A549 (cell line): ENCODE results near the gene IVD. TPM values are rescaled to one million over a fixed set of nuclear protein-coding genes. Genes with fewer than 3 reads are reported as not detected.
"Not testable (repeated sequence)": the region's sequence is repeated elsewhere in the genome, so short reads cannot be mapped to it uniquely, and the experiment has no call there.

ENCODE experiments used
- ATAC-seq, 2 experiments: fragments of 200-7000 bp in 1 of 2; fragments of >200 bp in 1 of 2; cut with Nextera tagmentation in 1 of 2; cut with Tn5 transposase in 1 of 2; 3 replicates each; pipeline versions ENCODE4 v1.8.0 to v1.9.1; 2018 to 2020; ENCODE audit warnings: mild to moderate bottlenecking in 1 of 2, moderate library complexity in 1 of 2
- CTCF ChIA-PET: fragments of 300-600 bp; sonication (Branson Sonifier 250); formaldehyde crosslinking; extraction: SDS; loops from one replicate; lab custom pipeline; 2021; ENCODE audit warnings: antibody characterized with exemption, inconsistent platforms; lab: Yijun Ruan, JAX
- POLR2A ChIA-PET: fragments of 350-600 bp; formaldehyde crosslinking; extraction: SDS; loops from one replicate; lab custom pipeline; 2021; ENCODE audit warnings: antibody characterized with exemption, inconsistent platforms; lab: Yijun Ruan, JAX
- DNase-seq, 2 experiments: peaks; one replicate each; pipeline versions ENCODE4 v3.0.0 to v3.0.0-alpha.2; 2011 to 2016; ENCODE audit warnings: low read depth in 1 of 2, low spot score in 1 of 2
- FAIRE-seq: peaks from 2 replicates; lab custom pipeline; 2011; peaks lifted over from hg19 to GRCh38; lab: Jason Lieb, UNC
- H3K27ac ChIP-seq, 2 experiments: fragments of >200 bp; sonication (Bioruptor Twin); formaldehyde crosslinking; 3 replicates each; pipeline ENCODE4 v1.5.1; 2016 to 2017
- H3K4me1 ChIP-seq: fragments of >200 bp; sonication (Bioruptor Twin); formaldehyde crosslinking; 3 replicates; pipeline ENCODE4 v1.6.1; 2016
- H3K4me2 ChIP-seq: fragments of >200 bp; sonication (Bioruptor Twin); formaldehyde crosslinking; 3 replicates; pipeline ENCODE4 v1.6.1; 2016
- H3K4me3 ChIP-seq: fragments of >200 bp; sonication (Bioruptor Twin); formaldehyde crosslinking; 3 replicates; pipeline ENCODE4 v1.5.1; 2016
- H3K9me3 ChIP-seq: fragments of >200 bp; sonication (Bioruptor Twin); formaldehyde crosslinking; 3 replicates; pipeline ENCODE4 v1.6.1; 2016
- CBX8 ChIP-seq: fragments of 200-600 bp; sonication (generic); IDR thresholded peaks from 2 replicates; pipeline ENCODE4 v1.6.1; 2016
- CHD2 ChIP-seq: fragments of 150-350 bp; IDR thresholded peaks from 2 replicates; pipeline ENCODE4 v1.6.1; 2014; ENCODE audit warnings: low read length; ENCODE audit not compliant: partially characterized antibody
- FOSB ChIP-seq: fragments of 250-450 bp; sonication (Bioruptor Pico); IDR thresholded peaks from 2 replicates; pipeline ENCODE4 v1.5.0; 2020; ENCODE audit warnings: mild to moderate bottlenecking, moderate library complexity
- FOSL2 ChIP-seq, 2 experiments: fragments of 450-650 bp in 1 of 2; fragments of >200 bp in 1 of 2; sonication (Bioruptor Twin) in 1 of 2; formaldehyde crosslinking; IDR thresholded peaks; 2 replicates each; pipeline versions ENCODE4 v1.5.0 to v1.6.1; 2016 to 2020; ENCODE audit warnings: mild to moderate bottlenecking in 1 of 2, moderate library complexity in 1 of 2
- FOXS1 ChIP-seq: fragments of 250-450 bp; sonication (Bioruptor Pico); IDR thresholded peaks from 2 replicates; pipeline ENCODE4 v1.5.0; 2020; ENCODE audit warnings: mild to moderate bottlenecking, moderate library complexity
- GATA3 ChIP-seq: IDR thresholded peaks from 2 replicates; pipeline ENCODE4 v1.6.1; 2012; ENCODE audit warnings: borderline replicate concordance
- HOXB13 ChIP-seq: fragments of 250-450 bp; sonication (Bioruptor Pico); IDR thresholded peaks from 2 replicates; pipeline ENCODE4 v1.5.0; 2020; ENCODE audit warnings: low read depth, mild to moderate bottlenecking, moderate library complexity
- HOXB5 ChIP-seq: fragments of 250-450 bp; sonication (Bioruptor Pico); IDR thresholded peaks from 2 replicates; pipeline ENCODE4 v1.5.0; 2020; ENCODE audit warnings: mild to moderate bottlenecking, moderate library complexity
- KDM5A ChIP-seq: fragments of 200-600 bp; sonication (generic); IDR thresholded peaks from 2 replicates; pipeline ENCODE4 v1.6.1; 2016; ENCODE audit warnings: antibody characterized with exemption, mild to moderate bottlenecking
- NFE2L2 ChIP-seq: fragments of 150-350 bp; conservative IDR thresholded peaks from 2 replicates; pipeline ENCODE4 v1.6.1; 2014; ENCODE audit warnings: low read length
- RFX5 ChIP-seq: fragments of 450-650 bp; IDR thresholded peaks from 2 replicates; pipeline ENCODE4 v1.7.1; 2014; ENCODE audit warnings: antibody characterized with exemption, mild to moderate bottlenecking, moderate library complexity
- RNF2 ChIP-seq: fragments of 200-600 bp; sonication (generic); IDR thresholded peaks from 2 replicates; pipeline ENCODE4 v1.6.1; 2016; ENCODE audit warnings: low read depth, mild to moderate bottlenecking, antibody characterized with exemption, moderate library complexity, borderline replicate concordance
- ZC3H11A ChIP-seq: fragments of 450-650 bp; IDR thresholded peaks from 2 replicates; pipeline ENCODE4 v1.6.1; 2014; ENCODE audit warnings: antibody characterized with exemption, mild to moderate bottlenecking
- WGBS: methylation state at CpG from one replicate; pipeline ENCODE4 v1.1.6; 2017; ENCODE audit errors: missing lambda C conversion rate; 5-methylcytosine and 5-hydroxymethylcytosine counted together
- polyA plus RNA-seq, 4 experiments: library from polyadenylated mRNA; depleted of rRNA in 3 of 4; stranded (reverse); fragments of >200 nt; fragmentation: RNase III in 1 of 4; extraction: RNeasy Plus Mini Kit Qiagen cat#74134 plus additional on column Dnase treatment in 1 of 4; gene quantifications; 2 replicates in 3 of 4; 3 replicates in 1 of 4; pipeline ENCODE4 v1.2.3, GENCODE V29; 2011 to 2017
- TF ChIP-seq, protein P1 (sequence below): IDR thresholded peaks from 2 replicates; pipeline ENCODE4 v1.6.1; 2012; ENCODE audit warnings: low read depth, borderline replicate concordance
- TF ChIP-seq, protein P2 (sequence below): fragments of >200 bp; sonication (Bioruptor Twin); formaldehyde crosslinking; IDR thresholded peaks from 3 replicates; pipeline ENCODE4 v1.6.1; 2016
- TF ChIP-seq, protein P3 (sequence below): fragments of 200-600 bp; sonication (generic); IDR thresholded peaks from 2 replicates; pipeline ENCODE4 v1.6.1; 2016; ENCODE audit warnings: antibody characterized with exemption, mild to moderate bottlenecking, moderate library complexity

Gene IVD
- polyA plus RNA-seq, 2 of the 4 experiments (the other 2 are of a cell fraction), result 10.2 to 12.4 TPM

- Histone ChIP-seq H3K4me2 (no peak overlapping the region), H3K4me3 (no peak overlapping the region), H3K9me3 (no peaks in the 10 kb centered on the region), H3K27ac (no peak overlapping the region), H3K4me1 (peaks cover 43% of the 10 kb centered on the region)
- WGBS, result 82% methylated on average over 3 of the region's 3 CpGs
- CTCF ChIA-PET, result interaction anchor here (1.2 to 2.4 kb wide), 6 partner anchors 9 to 107 kb away, joined by 3 to 11 read pairs (median 3); partner anchors contain the start of gene BAHD1
- TF ChIP-seq RNF2 (no peak), HOXB13 (CRISPR knock-in tag) (no peak), KDM5A (no peak), FOSL2 (IDR thresholded peaks at IDR 0.05) (no peak), FOSL2 (CRISPR knock-in tag; IDR thresholded peaks at IDR 0.05) (no peak), GATA3 (no peak), NFE2L2 (no peak), FOSB (no peak), HOXB5 (no peak)
- DNase-seq, result no peak
- POLR2A ChIA-PET, result no interaction called here
- FAIRE-seq, result no peak
- no peak for ATAC-seq
Measured at GRCh38 chr15:40451527-40452158, 46.0 kb downstream of the IVD start.

DNA sequence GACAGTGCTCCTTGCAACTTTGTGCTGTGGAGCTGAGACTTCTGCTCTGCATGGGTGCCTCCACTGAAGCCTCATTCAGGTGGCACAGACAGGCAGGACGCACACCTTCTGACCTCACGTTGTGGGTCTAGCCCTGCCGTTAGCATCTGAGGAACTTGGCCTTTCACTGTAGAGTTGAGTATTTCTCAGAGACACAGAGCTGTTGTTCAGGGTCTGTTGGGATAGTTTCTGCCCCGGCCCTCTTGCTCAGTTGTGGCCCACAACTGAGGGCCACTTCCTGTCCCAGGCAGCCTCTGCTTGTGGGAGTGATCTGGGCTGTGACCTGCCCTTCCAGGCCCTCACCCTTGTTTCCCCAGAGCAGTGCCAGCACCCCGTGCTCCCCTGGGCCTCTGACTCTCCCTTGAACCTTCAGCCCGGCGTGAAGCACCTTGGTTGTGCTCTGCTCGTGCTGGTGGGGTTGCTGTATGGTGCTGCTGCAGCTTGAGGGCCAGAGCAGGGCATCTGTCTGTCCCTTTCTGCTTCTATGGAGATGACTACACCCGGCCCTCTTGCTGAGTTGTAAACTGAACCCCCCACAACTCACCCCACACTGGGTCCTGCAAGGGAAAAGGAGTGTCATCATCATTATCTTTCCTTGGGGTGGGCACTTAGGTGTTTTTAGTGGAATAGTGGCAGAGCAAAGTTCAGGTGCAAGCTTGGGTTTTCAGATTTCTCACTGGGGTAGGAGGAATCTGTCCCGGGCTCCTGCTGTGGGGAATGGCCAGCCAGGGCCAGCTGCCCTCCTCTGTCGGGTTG lies 46.9 kb downstream of the IVD start:
- POLR2A ChIA-PET, result no interaction called here
- CTCF ChIA-PET, result interaction anchor here (0.9 to 2.4 kb wide), 6 partner anchors 10 to 108 kb away, joined by 3 to 11 read pairs (median 4); no protein-coding TSS in a partner anchor
- H3K9me3 ChIP-seq, result no peaks in the 10 kb centered on the region
- 80% methylated on average over 10 of the region's 11 CpGs for WGBS
- TF ChIP-seq, protein P1, sequence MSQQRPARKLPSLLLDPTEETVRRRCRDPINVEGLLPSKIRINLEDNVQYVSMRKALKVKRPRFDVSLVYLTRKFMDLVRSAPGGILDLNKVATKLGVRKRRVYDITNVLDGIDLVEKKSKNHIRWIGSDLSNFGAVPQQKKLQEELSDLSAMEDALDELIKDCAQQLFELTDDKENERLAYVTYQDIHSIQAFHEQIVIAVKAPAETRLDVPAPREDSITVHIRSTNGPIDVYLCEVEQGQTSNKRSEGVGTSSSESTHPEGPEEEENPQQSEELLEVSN, result no peak
- TF ChIP-seq FOXS1, result no peak
- TF ChIP-seq, protein P2, sequence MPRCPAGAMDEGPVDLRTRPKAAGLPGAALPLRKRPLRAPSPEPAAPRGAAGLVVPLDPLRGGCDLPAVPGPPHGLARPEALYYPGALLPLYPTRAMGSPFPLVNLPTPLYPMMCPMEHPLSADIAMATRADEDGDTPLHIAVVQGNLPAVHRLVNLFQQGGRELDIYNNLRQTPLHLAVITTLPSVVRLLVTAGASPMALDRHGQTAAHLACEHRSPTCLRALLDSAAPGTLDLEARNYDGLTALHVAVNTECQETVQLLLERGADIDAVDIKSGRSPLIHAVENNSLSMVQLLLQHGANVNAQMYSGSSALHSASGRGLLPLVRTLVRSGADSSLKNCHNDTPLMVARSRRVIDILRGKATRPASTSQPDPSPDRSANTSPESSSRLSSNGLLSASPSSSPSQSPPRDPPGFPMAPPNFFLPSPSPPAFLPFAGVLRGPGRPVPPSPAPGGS, result no peak
- TF ChIP-seq RFX5, result no peak
- no peak for TF ChIP-seq FOSL2 (IDR thresholded peaks at IDR 0.05)
- no peak for TF ChIP-seq FOSL2 (CRISPR knock-in tag; IDR thresholded peaks at IDR 0.05)
- TF ChIP-seq CHD2, result no peak
- no peak for TF ChIP-seq KDM5A
- TF ChIP-seq ZC3H11A, result no peak
- TF ChIP-seq, protein P3, sequence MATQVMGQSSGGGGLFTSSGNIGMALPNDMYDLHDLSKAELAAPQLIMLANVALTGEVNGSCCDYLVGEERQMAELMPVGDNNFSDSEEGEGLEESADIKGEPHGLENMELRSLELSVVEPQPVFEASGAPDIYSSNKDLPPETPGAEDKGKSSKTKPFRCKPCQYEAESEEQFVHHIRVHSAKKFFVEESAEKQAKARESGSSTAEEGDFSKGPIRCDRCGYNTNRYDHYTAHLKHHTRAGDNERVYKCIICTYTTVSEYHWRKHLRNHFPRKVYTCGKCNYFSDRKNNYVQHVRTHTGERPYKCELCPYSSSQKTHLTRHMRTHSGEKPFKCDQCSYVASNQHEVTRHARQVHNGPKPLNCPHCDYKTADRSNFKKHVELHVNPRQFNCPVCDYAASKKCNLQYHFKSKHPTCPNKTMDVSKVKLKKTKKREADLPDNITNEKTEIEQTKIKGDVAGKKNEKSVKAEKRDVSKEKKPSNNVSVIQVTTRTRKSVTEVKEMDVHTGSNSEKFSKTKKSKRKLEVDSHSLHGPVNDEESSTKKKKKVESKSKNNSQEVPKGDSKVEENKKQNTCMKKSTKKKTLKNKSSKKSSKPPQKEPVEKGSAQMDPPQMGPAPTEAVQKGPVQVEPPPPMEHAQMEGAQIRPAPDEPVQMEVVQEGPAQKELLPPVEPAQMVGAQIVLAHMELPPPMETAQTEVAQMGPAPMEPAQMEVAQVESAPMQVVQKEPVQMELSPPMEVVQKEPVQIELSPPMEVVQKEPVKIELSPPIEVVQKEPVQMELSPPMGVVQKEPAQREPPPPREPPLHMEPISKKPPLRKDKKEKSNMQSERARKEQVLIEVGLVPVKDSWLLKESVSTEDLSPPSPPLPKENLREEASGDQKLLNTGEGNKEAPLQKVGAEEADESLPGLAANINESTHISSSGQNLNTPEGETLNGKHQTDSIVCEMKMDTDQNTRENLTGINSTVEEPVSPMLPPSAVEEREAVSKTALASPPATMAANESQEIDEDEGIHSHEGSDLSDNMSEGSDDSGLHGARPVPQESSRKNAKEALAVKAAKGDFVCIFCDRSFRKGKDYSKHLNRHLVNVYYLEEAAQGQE, result no peak
- TF ChIP-seq CBX8, result no peak
- H3K4me3 ChIP-seq, result no peak overlapping the region
- H3K4me1 ChIP-seq, result peaks cover 44% of the 10 kb centered on the region
- no peak overlapping the region for H3K4me2 ChIP-seq
- no peak for DNase-seq
- no peak for FAIRE-seq
- ATAC-seq, result no peak
- H3K27ac ChIP-seq, result no peak overlapping the region

DNA sequence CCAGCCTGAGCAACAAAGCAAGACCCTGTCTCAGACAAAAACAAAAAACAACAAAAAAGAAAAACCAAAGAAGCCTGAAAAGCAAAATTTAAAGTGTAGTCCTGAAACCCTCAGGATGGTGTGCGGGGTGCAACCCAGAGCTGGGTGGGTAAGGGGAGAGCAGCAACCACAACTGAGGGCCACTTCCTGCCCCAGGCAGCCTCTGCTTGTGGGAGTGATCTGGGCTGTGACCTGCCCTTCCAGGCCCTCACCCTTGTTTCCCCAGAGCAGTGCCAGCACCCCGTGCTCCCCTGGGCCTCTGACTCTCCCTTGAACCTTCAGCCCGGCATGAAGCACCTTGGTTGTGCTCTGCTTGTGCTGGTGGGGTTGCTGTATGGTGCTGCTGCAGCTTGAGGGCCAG lies 48.3 kb downstream of the IVD start:
- Histone ChIP-seq H3K27ac (peak overlapping the region in 1 of 2 experiments; percentile 86; a peak in 4 of 6 replicates), H3K4me1 (peaks cover 42% of the 10 kb centered on the region)
- H3K9me3 ChIP-seq, FAIRE-seq, H3K4me3 ChIP-seq, H3K4me2 ChIP-seq, DNase-seq, POLR2A ChIA-PET: not testable (repeated sequence)
- CTCF ChIA-PET, result interaction anchor here (1.4 kb wide), 1 partner anchor 14 kb away, joined by 3 read pairs; no protein-coding TSS in a partner anchor
- 0 out of 6 replicates have a peak, but pooled peaks of 1 of the 2 experiments have one; percentile 20 for ATAC-seq
- 93% methylated on average over 3 of the region's 3 CpGs for WGBS
